T-helper 2 cell treated with Interferon-gamma antibody and Interleukin-4, amounts not matched to agents 100 ng/mL and 5 ng/mL, for 36 hours (primary cell): ENCODE measurements around the gene ADGRL1. TPM values are rescaled to one million over a fixed set of nuclear protein-coding genes. Genes with fewer than 3 reads are reported as not detected.
"Not testable (repeated sequence)": the region's sequence is repeated elsewhere in the genome, so short reads cannot be mapped to it uniquely, and the experiment has no call there.

Experiments used
- intact Hi-C: fragments of 100-400 bp; cut with micrococcal nuclease; formaldehyde crosslinking; loops from one replicate; pipeline ENCODE4 v1.15.1; 2023
- total RNA-seq: library from RNA; stranded (reverse); gene quantifications from 2 replicates; pipeline ENCODE4 v1.2.3, GENCODE V29; 2022

The ADGRL1 gene
- total RNA-seq, 1 donor from 2014 or later = 11.0 TPM

DNA sequence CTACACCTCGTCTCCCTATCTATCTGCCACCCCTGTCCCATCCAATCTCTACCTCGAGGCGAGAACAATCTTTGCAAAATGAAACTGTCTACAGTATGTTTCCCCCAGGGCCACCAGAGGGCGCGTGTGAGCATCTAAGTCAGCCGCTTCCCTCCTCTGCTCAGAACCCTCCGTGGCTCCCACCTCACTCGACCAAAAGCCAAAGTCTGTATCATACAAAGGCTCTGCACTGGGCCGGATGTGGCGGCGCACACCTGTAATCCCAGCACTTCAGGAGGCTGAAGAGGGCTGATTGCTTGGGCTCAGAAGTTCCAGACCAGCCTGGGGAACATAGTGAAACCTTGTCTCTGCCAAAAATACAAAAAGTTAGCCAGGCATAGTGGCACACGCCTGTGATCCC is 9.9 kb downstream of the ADGRL1 start:
- intact Hi-C loops = loop anchor here (1.0 to 5.0 kb wide), 2 partner anchors 59 to 152 kb away; partner anchors contain the start of gene ASF1B

DNA sequence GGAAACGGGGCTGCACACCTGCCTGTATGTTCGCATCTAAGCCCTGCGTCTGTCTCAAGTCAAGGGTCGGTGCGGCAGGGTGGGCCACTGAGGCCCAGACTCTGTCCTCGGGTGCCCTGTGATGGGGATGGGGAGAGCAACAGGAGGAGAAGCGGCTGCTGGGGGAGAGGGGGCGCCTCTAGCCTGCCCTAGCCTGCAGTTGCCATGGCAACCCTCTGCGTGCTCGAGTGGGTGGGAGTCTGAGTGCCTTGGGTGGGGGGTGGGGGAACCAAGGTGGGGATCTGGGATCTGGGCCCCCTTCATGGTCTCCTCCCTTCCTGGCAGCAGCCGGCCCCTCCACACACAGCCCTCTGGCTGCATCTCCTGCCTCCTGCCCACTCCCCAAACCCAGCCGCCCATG is 10.8 kb downstream of the ADGRL1 start:
- intact Hi-C loops = loop anchor here (5.0 kb wide), 1 partner anchor 58 kb away; the partner anchor contains the start of gene ASF1B

DNA sequence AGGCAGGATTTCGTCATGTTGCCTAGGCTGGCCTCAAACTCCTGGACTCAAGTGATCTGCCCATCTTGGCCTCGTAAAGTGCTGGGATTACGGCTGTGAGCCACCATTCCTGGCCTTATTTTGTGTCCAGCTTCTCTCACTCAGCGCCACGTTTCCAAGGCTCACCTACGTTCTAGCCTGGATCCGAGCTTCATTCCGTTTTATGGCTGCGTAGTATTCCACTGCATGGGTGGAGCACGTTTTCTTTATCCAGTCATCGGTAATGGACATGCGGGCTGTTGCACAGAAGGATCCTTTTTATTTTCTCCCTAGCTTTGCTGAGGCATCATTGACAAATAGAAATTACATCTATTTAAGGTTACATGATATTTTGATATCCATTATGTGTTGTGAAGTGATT is 16.6 kb downstream of the ADGRL1 start:
- intact Hi-C loops = no loop called here

DNA sequence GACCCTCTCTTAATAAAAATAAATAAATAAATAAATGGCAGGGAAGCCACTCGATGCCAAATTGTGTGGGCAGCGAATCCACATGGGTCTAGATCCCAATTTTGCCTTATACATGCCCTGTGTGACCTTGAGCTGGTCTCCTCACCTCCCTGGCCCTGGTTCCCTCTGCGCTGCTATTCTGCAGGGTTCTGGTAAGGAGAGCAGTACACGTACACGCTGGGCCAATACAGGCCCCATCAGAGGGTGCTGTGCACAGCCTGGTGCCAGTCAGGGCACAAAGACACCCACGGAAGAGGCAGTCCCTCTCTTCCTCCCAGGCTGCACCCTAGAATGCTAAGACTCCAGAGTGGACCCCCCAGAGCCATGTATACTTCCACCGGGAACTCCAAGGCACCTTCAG is 17.9 kb downstream of the ADGRL1 start:
- intact Hi-C loops = not testable (repeated sequence)

DNA sequence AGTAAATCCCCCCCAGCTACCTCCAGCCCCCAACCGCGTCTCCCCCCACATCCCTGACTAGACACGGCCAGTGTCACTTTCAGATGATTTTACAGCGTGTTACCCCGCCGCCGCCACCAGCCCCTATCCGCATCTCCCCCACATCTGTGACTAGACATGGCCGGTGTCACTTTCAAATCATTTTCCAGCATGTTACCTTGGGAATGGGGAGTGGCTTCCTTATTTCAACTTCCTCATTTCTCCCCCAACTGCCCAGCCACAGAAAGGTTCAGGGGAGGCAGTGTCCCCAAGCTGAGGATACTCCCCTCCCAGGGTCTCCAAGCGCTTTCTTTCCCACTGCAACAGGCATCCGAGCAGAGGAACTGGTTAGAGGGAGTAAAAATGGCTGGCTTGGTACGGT is 18.4 kb downstream of the ADGRL1 start:
- intact Hi-C loops = no loop called here

DNA sequence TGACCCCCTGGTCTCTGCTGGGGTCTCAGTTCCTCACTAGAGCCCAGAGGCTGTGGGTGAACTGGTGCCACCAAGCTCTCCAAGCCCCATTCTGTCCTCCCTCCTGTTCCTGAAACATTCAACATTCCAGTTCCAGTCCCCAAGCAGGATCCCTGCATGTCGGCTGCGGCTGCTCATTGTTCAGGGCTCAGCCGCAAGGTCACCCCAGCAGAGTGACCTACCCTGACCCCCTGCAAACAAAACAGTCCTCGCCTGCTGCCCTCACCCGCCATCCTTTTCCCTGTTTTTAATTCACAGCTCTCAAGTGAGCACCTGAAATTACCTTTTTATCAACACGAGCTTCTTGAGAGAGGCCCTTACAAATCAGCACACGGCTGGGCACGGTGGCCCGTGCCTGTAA is 19.3 kb downstream of the ADGRL1 start:
- intact Hi-C loops = not testable (repeated sequence)

DNA sequence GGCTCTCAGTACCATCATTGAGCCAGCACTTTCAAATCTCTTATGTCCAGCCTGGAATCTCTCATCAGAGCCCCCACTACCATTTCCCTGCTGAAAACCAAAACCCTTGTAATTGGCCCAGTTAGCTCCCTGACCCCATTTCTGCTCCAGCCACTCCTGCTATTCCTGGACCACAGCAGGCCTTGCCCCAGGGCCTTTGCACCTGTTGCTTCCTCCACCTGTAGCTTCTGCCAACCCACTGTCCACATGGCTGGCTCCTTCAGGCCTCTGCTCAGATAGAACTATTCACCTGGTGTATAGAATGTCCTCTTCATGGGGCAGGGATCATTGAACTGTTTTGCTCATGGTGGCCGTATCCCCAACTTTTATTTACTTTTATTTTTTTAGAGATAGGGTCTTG is 20.3 kb downstream of the ADGRL1 start:
- intact Hi-C loops = not testable (repeated sequence)

DNA sequence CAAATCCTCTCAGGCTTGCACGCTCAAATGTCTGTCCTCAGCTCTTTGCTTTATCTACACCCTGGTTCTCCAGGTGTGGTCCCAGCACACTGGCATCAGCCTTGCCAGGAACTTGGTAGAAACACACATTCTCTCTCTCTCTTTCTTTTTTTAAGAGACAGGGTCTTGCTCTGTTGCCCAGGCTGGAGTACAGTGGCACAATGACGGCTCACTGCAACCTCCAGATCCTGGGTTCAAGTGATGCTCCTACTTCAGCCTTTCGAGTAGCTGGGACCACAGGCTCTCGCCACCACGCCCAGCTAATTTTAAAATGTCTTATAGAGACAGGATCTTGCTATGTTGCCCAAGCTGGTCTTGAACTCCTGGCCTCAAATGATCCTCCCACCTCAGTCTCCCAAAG is 20.8 kb downstream of the ADGRL1 start:
- intact Hi-C loops = no loop called here

DNA sequence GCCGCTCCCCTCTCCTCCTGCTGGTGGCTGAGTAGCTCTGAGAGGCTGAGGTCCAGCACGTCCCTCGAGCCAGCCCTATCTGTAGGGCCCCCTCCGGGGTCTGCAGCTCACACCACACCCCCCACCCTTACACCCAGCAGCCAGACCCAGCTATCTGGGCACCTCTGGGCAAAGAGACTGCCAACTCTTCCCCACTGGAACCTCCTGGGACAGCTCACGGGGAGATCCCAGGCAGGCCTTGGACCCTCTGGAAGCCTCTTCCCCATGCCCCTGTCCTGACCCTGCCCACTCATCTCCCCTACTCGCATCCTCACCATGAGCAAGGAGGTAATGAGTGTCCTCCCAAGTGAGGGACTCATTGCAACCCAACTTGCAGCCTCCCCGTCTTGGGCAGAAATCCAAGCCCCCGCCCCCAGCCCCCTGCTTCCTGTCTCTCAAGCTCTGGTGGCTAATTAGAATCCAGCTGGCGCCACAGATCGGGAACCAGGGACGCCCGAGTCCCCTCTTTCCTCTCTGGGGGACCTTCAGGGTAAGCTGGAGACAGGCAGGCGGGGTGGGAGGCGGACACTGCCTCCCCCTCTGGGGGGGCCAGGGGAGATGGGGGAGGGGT is 22.1 kb downstream of the ADGRL1 start:
- intact Hi-C loops = no loop called here

DNA sequence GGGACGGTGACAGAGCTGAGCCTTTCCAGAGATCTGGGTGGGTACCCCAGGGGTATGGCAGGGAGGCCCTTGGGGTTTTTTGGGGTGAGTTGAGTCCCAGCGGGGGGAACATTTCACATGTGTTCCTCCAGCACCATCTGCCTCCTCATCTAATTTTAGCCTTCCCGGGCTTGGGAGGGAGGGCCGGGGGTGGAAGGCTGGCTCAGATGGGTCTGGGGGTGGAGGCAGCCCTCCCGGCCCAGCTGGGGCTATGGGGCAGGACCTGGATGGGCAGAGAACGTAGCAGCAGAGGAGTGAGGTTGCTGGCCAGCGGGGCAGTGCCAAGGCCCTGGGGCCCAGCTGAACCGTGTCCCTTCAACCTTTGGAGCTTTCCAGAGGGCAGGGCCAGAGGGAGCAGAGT is 23.5 kb downstream of the ADGRL1 start:
- intact Hi-C loops = no loop called here

DNA sequence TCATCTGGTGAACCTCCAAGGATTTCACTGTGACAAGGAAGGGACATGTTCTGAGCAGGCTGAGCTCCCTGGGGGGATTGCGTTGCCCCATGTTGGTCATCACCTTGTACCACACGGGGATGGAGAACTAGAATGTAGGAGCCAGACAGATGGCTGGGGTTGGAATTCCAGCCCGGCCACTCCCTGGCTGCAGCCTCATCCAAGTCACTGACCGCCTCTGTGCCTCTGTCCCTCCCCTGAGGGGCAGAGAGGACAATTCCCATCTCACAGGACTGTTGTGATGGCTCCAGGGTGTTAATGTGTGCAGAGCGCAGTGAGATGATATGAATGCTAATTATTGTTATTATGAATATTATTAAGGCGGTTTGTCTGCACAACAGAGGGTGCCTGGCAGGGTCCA is 24.1 kb downstream of the ADGRL1 start:
- intact Hi-C loops = no loop called here

DNA sequence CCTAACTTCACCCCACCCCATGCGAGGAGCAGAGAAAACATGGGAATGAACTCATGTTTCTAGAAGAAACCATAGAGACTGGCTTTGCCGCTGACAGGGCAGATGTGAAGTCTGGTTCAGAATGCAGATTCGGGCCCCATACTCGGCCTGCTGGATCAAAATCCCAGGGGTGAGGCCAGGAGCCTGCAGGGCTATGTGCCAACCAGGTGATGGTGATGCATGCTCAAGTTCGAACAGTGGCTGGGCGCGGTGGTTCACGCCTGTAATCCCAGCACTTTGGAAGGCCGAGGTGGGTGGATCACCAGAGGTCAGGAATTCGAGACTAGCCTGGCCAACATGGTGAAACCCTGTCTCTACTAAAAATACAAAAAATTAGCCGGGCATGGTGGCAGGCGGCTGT is 24.8 kb downstream of the ADGRL1 start:
- intact Hi-C loops = not testable (repeated sequence)

DNA sequence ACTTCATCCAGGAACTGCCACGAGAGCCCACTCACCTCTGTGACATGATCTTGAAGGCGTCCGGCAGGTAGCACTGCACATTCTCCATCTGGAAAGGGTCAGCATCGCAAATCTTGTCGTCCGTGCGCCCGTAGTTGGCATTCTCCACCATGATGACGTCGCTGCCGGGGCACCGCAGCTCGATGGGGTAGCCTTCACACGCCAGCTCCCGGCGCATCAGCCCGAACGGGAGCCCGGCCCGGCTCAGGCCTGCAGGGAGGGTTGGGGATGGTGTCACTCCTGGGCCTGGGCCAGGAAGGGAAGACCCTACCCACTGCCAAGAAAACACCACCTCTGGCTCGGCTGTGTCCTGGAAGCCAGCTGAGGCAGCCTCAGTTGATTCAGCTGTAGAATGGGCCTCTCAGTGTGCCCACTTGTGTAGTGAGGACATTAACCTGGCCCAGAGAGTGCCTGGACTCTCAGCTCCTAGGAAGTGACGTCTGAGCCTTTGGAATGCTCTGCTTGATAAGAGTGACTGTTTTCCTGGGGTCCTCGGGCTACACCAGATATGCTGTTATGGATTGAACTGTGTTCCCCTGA is 28.4 kb downstream of the ADGRL1 start:
- intact Hi-C loops = no loop called here

DNA sequence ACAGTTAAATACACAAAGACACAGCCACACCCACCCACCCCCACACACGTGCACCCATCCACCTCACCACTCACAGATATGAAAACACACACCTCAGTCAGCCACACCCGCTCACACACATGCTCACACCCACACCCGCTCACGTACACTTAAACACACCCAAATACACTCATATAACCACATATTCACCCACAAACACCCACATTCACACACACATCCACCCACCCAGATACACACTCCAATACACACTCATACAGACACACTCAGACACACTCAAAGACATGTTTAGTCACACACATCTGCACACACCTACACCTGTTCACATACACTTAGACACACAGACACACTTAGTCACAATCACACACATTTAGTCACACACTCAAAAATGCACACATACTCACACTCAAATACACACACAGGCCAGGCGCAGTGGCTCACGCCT is 30.6 kb downstream of the ADGRL1 start:
- intact Hi-C loops = no loop called here

DNA sequence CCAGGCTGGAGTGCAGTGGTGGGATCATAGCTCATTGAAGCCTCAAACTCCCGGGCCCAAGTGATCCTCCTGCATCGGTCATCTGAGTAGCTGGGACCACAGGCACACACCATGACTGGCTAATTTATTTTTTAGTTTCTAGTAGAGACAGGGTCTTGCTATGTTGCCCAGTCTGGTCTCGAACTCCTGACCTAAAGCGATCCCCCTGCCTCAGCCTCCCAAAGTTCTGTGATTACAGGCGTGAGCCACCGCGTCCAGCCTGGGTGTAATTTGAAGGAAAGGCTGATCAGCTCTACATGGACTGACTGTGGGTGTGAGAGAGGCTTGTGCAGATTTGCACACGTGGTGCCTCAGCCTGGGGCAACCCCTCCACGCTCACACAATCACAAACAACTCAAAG is 31.1 kb downstream of the ADGRL1 start:
- intact Hi-C loops = no loop called here

DNA sequence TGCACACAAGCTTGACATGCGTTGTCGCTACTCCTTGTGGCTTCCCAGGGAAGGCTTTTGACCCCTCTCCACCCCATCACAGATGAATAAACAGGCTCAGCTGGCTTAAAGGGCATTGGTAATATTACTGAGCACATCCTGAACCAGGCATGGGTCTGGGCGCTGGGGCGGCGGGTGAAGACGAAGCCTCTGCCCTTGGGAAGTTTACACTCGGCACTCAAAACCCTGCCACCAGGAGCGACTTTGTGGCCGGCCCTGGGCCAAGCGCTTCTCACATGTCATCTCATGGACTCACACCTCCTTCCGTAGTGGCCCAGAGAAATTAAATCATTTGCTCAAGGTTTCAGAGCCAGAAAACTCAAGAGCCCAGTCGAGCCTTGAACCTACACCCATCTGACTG is 37.0 kb downstream of the ADGRL1 start:
- intact Hi-C loops = no loop called here

DNA sequence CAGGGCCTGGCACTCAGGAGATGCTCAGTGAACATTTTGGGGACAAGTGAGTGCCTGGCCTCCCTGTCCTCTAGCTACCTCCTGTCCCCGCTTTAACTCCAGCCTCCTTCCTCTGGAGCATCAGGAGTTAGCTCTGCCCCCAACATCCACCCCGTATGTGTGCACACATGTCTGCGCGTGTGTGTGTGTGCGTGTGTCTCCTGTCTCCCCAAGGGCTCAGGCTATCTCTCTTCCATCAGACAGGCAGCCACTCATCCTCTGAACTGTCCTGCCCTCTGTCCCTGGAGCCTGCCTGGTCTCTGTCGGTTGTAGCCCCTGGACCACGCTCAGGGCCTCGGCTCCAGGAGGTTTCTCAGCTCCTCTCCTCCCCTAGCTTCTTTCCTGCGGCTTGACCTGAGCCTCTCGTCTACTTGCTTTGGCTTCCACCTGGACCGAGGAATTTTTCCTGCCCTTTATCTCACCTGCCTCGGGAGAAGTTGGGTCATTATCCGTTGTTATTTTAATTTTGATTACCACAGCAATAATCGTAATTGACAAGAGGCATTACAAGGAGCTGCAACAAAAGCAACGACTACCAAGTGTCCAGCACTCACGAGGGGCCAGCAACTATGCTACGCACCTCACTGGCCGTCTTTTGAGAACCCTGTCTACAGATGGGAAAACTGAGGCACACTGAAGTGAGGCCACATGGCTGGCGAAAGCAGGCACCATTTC is 37.6 kb downstream of the ADGRL1 start:
- intact Hi-C loops = no loop called here

DNA sequence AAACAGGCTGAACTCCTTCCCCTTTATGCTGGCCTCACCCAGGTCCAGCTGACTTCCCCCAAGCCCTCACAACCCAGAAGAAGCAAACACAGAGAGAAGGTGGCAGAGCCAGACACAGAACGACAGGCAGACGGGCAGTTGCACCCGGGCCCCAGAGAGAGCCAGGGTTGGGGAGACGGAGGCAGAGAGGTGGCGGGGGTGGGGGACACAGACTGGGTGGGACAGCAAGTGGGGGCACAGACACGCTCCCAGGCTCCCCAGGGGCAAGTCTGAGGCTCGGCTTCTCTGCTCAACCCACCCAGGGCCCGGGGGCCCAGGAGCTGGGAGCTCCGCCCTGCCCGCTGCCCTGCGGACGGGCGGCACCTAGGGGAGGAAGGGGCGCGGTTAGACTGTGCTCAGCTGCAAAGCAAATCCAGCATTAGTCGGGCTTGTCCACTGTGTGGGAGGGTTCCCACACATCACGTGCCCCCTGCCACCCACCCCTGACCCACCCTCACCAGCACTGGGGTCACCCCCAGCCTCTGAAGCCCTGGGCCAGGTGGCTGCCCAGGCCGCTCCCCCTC is 38.3 kb downstream of the ADGRL1 start:
- intact Hi-C loops = no loop called here

DNA sequence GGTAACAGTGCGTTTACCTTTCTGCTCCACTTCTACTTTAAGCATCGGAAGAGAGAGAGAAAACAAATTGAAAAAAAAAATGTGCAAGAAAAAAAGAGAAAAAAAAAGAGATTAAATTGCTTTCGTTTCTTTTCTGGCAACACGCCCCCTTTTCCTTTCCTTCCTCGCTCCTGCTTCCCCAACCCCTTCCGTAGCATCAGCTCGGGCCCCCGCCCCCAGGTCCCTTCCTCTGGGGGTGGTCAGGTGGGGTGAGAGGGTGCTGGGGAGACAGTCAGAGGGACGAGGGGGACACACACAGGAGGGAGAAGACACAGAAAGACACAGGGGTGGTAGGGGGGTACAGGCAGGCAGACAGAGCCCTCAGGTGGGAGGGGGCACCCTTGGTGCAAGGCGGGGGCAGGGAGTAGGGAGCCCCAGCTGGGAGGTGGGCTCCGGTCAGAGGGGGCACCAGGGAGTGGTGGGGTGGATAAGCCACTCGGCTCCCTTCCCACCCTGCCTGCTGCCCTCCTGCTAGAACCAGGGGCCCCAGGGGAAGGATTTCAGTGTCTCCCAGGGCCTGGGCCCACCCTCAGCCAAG is 38.9 kb downstream of the ADGRL1 start:
- intact Hi-C loops = no loop called here

DNA sequence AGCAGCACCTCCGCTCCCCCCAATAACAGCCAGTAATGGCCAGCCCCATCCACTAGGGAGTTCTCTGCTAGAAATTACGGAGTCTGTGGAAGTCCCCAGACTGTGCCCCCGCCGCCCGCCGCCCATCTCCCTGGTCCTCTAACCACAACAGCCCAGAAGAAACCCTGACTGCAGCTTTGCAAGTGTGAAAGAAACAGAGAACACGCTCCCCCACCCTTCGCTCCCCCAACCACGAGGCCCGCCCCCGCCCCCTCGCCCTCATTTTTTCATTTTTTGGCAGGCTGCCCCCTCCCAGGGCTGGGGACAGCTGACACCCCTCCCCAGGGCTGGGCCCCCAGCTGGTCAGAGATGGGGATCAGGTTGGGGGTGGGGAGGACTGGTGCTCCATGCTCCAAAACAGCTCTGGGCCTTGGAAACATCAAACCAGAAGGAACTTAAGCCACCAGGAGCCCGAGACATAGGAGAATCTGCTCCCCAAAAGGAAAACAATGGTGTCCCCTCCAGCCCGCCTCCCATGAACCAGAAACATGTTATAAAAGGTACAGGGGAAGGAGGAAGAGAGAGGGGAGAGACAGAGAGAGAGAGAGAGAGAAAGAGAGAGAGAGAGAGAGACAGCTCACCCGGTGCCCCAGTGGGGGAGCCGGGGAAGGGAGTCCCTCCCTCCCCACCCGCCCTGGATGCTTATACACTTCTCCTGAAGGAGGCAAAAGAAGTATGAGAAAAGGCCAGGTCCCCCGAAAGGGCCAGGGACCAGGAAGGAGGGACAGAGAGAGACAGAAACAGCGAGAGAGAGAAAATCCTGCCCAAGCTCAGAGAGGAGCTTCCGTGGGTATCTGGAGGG is 39.8 kb downstream of the ADGRL1 start:
- intact Hi-C loops = no loop called here
